Choroid plexus epithelial cell (primary cell): ENCODE data around the gene TMEM245.

Experiments used
- DNase-seq: peaks from one replicate; pipeline ENCODE4 v3.0.0-alpha.2; 2010; ENCODE audit warnings: low read depth
- H3K4me3 ChIP-seq: 2 replicates; pipeline ENCODE4 v1.5.1; 2011; ENCODE audit warnings: low read depth, mild to moderate bottlenecking, control low read depth, low read length, moderate library complexity
- CTCF ChIP-seq: conservative IDR thresholded peaks from 2 replicates; pipeline ENCODE4 v1.5.1; 2011; ENCODE audit warnings: low read depth, mild to moderate bottlenecking, control low read depth, inconsistent platforms, low read length, moderate library complexity

TMEM245 gene

GRCh38 chr9:109039539-109039938, 80.2 kb downstream of the TMEM245 start:
- TF ChIP-seq CTCF = no peak

GRCh38 chr9:109037946-109038715, 81.6 kb downstream of the TMEM245 start:
- DNase-seq = no peak
- TF ChIP-seq CTCF = no peak
- no peak overlapping the region for H3K4me3 ChIP-seq

More at GRCh38 chr9:109039539-109039938, 80.2 kb downstream of the TMEM245 start:
- DNase-seq = no peak
- H3K4me3 ChIP-seq = no peak overlapping the region

GRCh38 chr9:109036744-109037680, 82.7 kb downstream of the TMEM245 start:
- no peak overlapping the region for H3K4me3 ChIP-seq
- DNase-seq = peak; percentile 48
- TF ChIP-seq CTCF = no peak

GRCh38 chr9:109035684-109036423, 83.9 kb downstream of the TMEM245 start:
- no peak for TF ChIP-seq CTCF
- H3K4me3 ChIP-seq = no peak overlapping the region
- peak; percentile 92 for DNase-seq

- DNase-seq = no peak
- TF ChIP-seq CTCF = no peak
- no peak overlapping the region for H3K4me3 ChIP-seq
Observed at GRCh38 chr9:109033941-109034700, 85.6 kb downstream of the TMEM245 start.

GRCh38 chr9:109031241-109031640, 88.5 kb downstream of the TMEM245 start:
- no peak for TF ChIP-seq CTCF
- peak; percentile 44 for DNase-seq
- H3K4me3 ChIP-seq = no peak overlapping the region
